Measurements from ENCODE around the gene SGF29.
"Not testable (repeated sequence)": the region's sequence is repeated elsewhere in the genome, so short reads cannot be mapped to it uniquely, and the experiment has no call there.

GRCh38 chr16:28595451-28595850 lies 41.7 kb downstream of the SGF29 start:
- not testable (repeated sequence) for TF ChIP-seq CTCF (IDR thresholded peaks at IDR 0.05; ENCODE audit: low read length); EZH2 (IDR thresholded peaks at IDR 0.05; ENCODE audit: borderline replicate concordance, low read length)

All from OCI-LY1 (cell line).